WTC11 (cell line): ENCODE data around the gene TBC1D1. TPM values are rescaled to one million over a fixed set of nuclear protein-coding genes. Genes with fewer than 3 reads are reported as not detected.

Source experiments
- ATAC-seq: fragments of 200-7000 bp; cut with Tn5 transposase; 2 replicates; pipeline ENCODE4 v1.10.0; 2021; ENCODE audit warnings: mild to moderate bottlenecking, moderate library complexity
- CTCF ChIA-PET: fragments of 300-600 bp; sonication (Branson Sonifier 250); formaldehyde crosslinking; loops from one replicate; lab custom pipeline; 2021; ENCODE audit warnings: antibody characterized with exemption; lab: Charles Lee
- POLR2A ChIA-PET: fragments of 350-600 bp; sonication (Branson Sonifier 250); formaldehyde crosslinking; loops from one replicate; lab custom pipeline; 2021; ENCODE audit warnings: antibody characterized with exemption; lab: Charles Lee
- DNase-seq: peaks from one replicate; pipeline ENCODE4 v3.0.0; 2021; ENCODE audit warnings: low spot score
- H3K27ac Mint-ChIP-seq: 2 replicates; pipeline ENCODE4 v1.8.0; 2021; ENCODE audit warnings: mixed read lengths
- H3K27me3 Mint-ChIP-seq: 2 replicates; pipeline ENCODE4 v1.8.0; 2021; ENCODE audit warnings: low read depth, mild to moderate bottlenecking, moderate library complexity, mixed read lengths
- H3K36me3 Mint-ChIP-seq: 2 replicates; pipeline ENCODE4 v1.8.0; 2021; ENCODE audit warnings: mixed read lengths
- H3K4me1 Mint-ChIP-seq: 2 replicates; pipeline ENCODE4 v1.8.0; 2022; ENCODE audit warnings: mixed read lengths
- H3K4me3 Mint-ChIP-seq: 2 replicates; pipeline ENCODE4 v1.8.0; 2021; ENCODE audit warnings: mild to moderate bottlenecking, moderate library complexity, mixed read lengths
- H3K9me3 Mint-ChIP-seq: 2 replicates; pipeline ENCODE4 v1.8.0; 2021; ENCODE audit warnings: mixed read lengths
- ATF2 ChIP-seq: sonication (generic); formaldehyde crosslinking; IDR thresholded peaks from 2 replicates; pipeline ENCODE4 v1.8.1; 2022; ENCODE audit warnings: low read depth, missing genetic modification reagents, borderline replicate concordance
- E2F1 ChIP-seq: sonication (generic); formaldehyde crosslinking; IDR thresholded peaks from 2 replicates; pipeline ENCODE4 v1.8.0; 2022; ENCODE audit warnings: mild to moderate bottlenecking, missing genetic modification reagents
- E2F4 ChIP-seq: sonication (generic); formaldehyde crosslinking; IDR thresholded peaks from 2 replicates; pipeline ENCODE4 v1.8.1; 2022; ENCODE audit warnings: low read depth, mild to moderate bottlenecking, moderate library complexity, missing genetic modification reagents, borderline replicate concordance
- FOXJ3 ChIP-seq: sonication (generic); formaldehyde crosslinking; IDR thresholded peaks from 2 replicates; pipeline ENCODE4 v1.9.0; 2021; ENCODE audit warnings: missing genetic modification reagents, mild to moderate bottlenecking, borderline replicate concordance
- GTF2I ChIP-seq: fragments of 250-450 bp; sonication (Bioruptor Pico); conservative IDR thresholded peaks from 2 replicates; pipeline ENCODE4 v1.4.0; 2021; ENCODE audit warnings: mild to moderate bottlenecking
- HMGXB4 ChIP-seq: sonication (generic); formaldehyde crosslinking; IDR thresholded peaks from 2 replicates; pipeline ENCODE4 v1.8.1; 2023; ENCODE audit warnings: mild to moderate bottlenecking, moderate library complexity, missing genetic modification reagents
- KAT7 ChIP-seq: sonication (generic); formaldehyde crosslinking; IDR thresholded peaks from 2 replicates; pipeline ENCODE4 v1.8.1; 2023; ENCODE audit warnings: missing genetic modification reagents, mild to moderate bottlenecking, borderline replicate concordance
- MYBL2 ChIP-seq: sonication (generic); formaldehyde crosslinking; IDR thresholded peaks from 2 replicates; pipeline ENCODE4 v1.8.1; 2023; ENCODE audit warnings: mild to moderate bottlenecking, moderate library complexity, missing genetic modification reagents
- NFE2L1 ChIP-seq: sonication (generic); formaldehyde crosslinking; IDR thresholded peaks from 2 replicates; pipeline ENCODE4 v1.8.1; 2023; ENCODE audit warnings: missing genetic modification reagents
- NFYB ChIP-seq: sonication (generic); formaldehyde crosslinking; conservative IDR thresholded peaks from 2 replicates; pipeline ENCODE4 v1.8.0; 2022; ENCODE audit warnings: low read depth, missing genetic modification reagents
- SP1 ChIP-seq: sonication (generic); formaldehyde crosslinking; conservative IDR thresholded peaks from 2 replicates; pipeline ENCODE4 v1.8.1; 2022; ENCODE audit warnings: missing genetic modification reagents
- TCF7 ChIP-seq: sonication (generic); formaldehyde crosslinking; IDR thresholded peaks from 2 replicates; pipeline ENCODE4 v1.8.0; 2022; ENCODE audit warnings: mild to moderate bottlenecking, low read depth, missing genetic modification reagents, moderate library complexity
- TP53 ChIP-seq: sonication (generic); formaldehyde crosslinking; IDR thresholded peaks from 2 replicates; pipeline ENCODE4 v1.8.1; 2023; ENCODE audit warnings: mild to moderate bottlenecking, missing genetic modification reagents
- ZNF138 ChIP-seq: sonication (generic); formaldehyde crosslinking; conservative IDR thresholded peaks from 2 replicates; pipeline ENCODE4 v1.8.1; 2022; ENCODE audit warnings: mild to moderate bottlenecking, moderate library complexity, missing genetic modification reagents
- ZNF263 ChIP-seq: sonication (generic); formaldehyde crosslinking; IDR thresholded peaks from 2 replicates; pipeline ENCODE4 v1.8.1; 2022; ENCODE audit warnings: low read depth, mild to moderate bottlenecking, moderate library complexity, missing genetic modification reagents
- ZNF416 ChIP-seq: fragments of 250-450 bp; sonication (Bioruptor Pico); IDR thresholded peaks from 2 replicates; pipeline ENCODE4 v1.9.0; 2021; ENCODE audit warnings: mild to moderate bottlenecking, inconsistent platforms
- ZNF512 ChIP-seq: sonication (generic); formaldehyde crosslinking; IDR thresholded peaks from 2 replicates; pipeline ENCODE4 v1.8.1; 2022; ENCODE audit warnings: missing genetic modification reagents, borderline replicate concordance
- total RNA-seq: library from RNA; stranded (reverse); gene quantifications from 3 replicates; pipeline ENCODE4 v1.2.3, GENCODE V29; 2021

TBC1D1 gene
- total RNA-seq, 1 experiment from 2014 or later = 134 TPM

GRCh38 chr4:38015886-38016515 is 125.1 kb downstream of the TBC1D1 start (continued):
- no peak for TF ChIP-seq E2F4 (CRISPR knock-in tag)
- TF ChIP-seq NFYB (CRISPR knock-in tag) = no peak
- TF ChIP-seq TP53 (CRISPR knock-in tag) = no peak
- no peak for TF ChIP-seq MYBL2

GRCh38 chr4:38016698-38017097 is 125.8 kb downstream of the TBC1D1 start:
- Mint-ChIP-seq H3K4me3 (no peak overlapping the region), H3K9me3 (peaks cover 12% of the 10 kb centered on the region), H3K27ac (0 out of 2 replicates have a peak overlapping the region, but pooled peaks have one; percentile 5), H3K36me3 (peaks cover 23% of the 10 kb centered on the region), H3K27me3 (no peaks in the 10 kb centered on the region), H3K4me1 (0 out of 2 replicates have a peak, but pooled peaks cover 4% of the 10 kb centered on the region)
- no peak for ATAC-seq
- ChIA-PET POLR2A (no interaction called here), CTCF (interaction anchor here (0.6 kb wide), 1 partner anchor 44 kb away, joined by 3 read pairs; no protein-coding TSS in a partner anchor)
- TF ChIP-seq NFE2L1 (CRISPR knock-in tag) (no peak), ZNF263 (CRISPR knock-in tag) (no peak), ATF2 (CRISPR knock-in tag) (no peak), ZNF416 (CRISPR knock-in tag) (no peak), HMGXB4 (CRISPR knock-in tag) (no peak)
- DNase-seq = no peak

GRCh38 chr4:38017609-38018008 is 126.7 kb downstream of the TBC1D1 start:
- TF ChIP-seq ZNF512 (CRISPR knock-in tag) (no peak), ZNF138 (CRISPR knock-in tag) (no peak), E2F1 (CRISPR knock-in tag) (no peak), SP1 (CRISPR knock-in tag) (no peak), FOXJ3 (CRISPR knock-in tag) (no peak), ATF2 (CRISPR knock-in tag) (no peak), GTF2I (CRISPR knock-in tag) (no peak), TCF7 (CRISPR knock-in tag) (no peak), KAT7 (CRISPR knock-in tag) (no peak)

More at GRCh38 chr4:38017609-38018008, 126.7 kb downstream of the TBC1D1 start:
- Mint-ChIP-seq H3K27me3 (no peaks in the 10 kb centered on the region), H3K4me3 (no peak overlapping the region), H3K36me3 (peaks cover 32% of the 10 kb centered on the region), H3K9me3 (peaks cover 12% of the 10 kb centered on the region), H3K4me1 (0 out of 2 replicates have a peak, but pooled peaks cover 4% of the 10 kb centered on the region), H3K27ac (peak overlapping the region; percentile 65; the same call in 1 of the 2 replicates)
- ATAC-seq = peak; percentile 41; the same call in 1 of the 2 replicates
- DNase-seq = no peak
- POLR2A ChIA-PET = no interaction called here
- CTCF ChIA-PET = interaction anchor here (0.6 kb wide), 1 partner anchor 45 kb away, joined by 3 read pairs; no protein-coding TSS in a partner anchor
